Breast epithelium (tissue), 4 donors: Measurements from ENCODE around the gene JPH3. TPM values are rescaled to one million over a fixed set of nuclear protein-coding genes. Genes with fewer than 3 reads are reported as not detected.
"Not testable (repeated sequence)": the region's sequence is repeated elsewhere in the genome, so short reads cannot be mapped to it uniquely, and the experiment has no call there.

Experiments used
- DNase-seq, 2 donors: peaks; one replicate each; pipeline ENCODE4 v3.0.0-alpha.2; 2019; ENCODE audit warnings: low spot score in 2 of 2
- H3K27ac ChIP-seq, 2 donors: fragments of 200-600 bp; sonication (generic) in 1 of 2; one replicate each; pipeline ENCODE4 v1.5.1; 2016 to 2019; ENCODE audit warnings: mild to moderate bottlenecking in 1 of 2
- H3K27me3 ChIP-seq, 2 donors: fragments of 200-600 bp; sonication (generic) in 1 of 2; one replicate each; pipeline versions ENCODE4 v1.5.1 to v1.6.0; 2017 to 2019; ENCODE audit warnings: control low read depth in 1 of 2, mild to moderate bottlenecking in 1 of 2
- H3K36me3 ChIP-seq: fragments of 200-600 bp; one replicate; pipeline ENCODE4 v1.5.1; 2019
- H3K4me1 ChIP-seq, 2 donors: fragments of 200-600 bp; sonication (generic); one replicate each; pipeline ENCODE4 v1.5.1; 2016 to 2019; ENCODE audit warnings: control low read depth in 1 of 2
- H3K4me3 ChIP-seq, 3 donors: fragments of 200-600 bp; sonication (generic); 1 replicate in 2 of 3; 2 replicates in 1 of 3; pipeline ENCODE4 v1.5.1; 2016 to 2019; ENCODE audit warnings: mild to moderate bottlenecking in 3 of 3, moderate library complexity in 2 of 3
- H3K9me3 ChIP-seq, 2 donors: fragments of 200-600 bp; sonication (generic) in 1 of 2; one replicate each; pipeline ENCODE4 v1.5.1; 2016 to 2019; ENCODE audit warnings: control low read depth in 1 of 2
- CTCF ChIP-seq, 3 donors: fragments of 450-650 bp; IDR thresholded peaks; one replicate each; pipeline ENCODE4 v1.5.1; 2016 to 2017; ENCODE audit warnings: antibody characterized with exemption in 3 of 3, mild to moderate bottlenecking in 3 of 3, moderate library complexity in 3 of 3
- POLR2A ChIP-seq: fragments of 450-650 bp; IDR thresholded peaks from one replicate; pipeline ENCODE4 v1.6.1; 2016; ENCODE audit warnings: antibody characterized with exemption, mild to moderate bottlenecking, moderate library complexity
- POLR2AphosphoS5 ChIP-seq, 3 donors: sonication (generic); formaldehyde crosslinking; IDR thresholded peaks; one replicate each; pipeline ENCODE4 v1.6.1; 2017; ENCODE audit warnings: antibody characterized with exemption in 3 of 3
- intact Hi-C: fragments of 100-400 bp; cut with DNase I; formaldehyde crosslinking; loops from one replicate; pipeline ENCODE4 v1.15.1; 2023; ENCODE audit warnings: low total_unique reads
- total RNA-seq, 3 donors: library from RNA; depleted of rRNA; stranded (reverse); fragments of >200 nt; gene quantifications; one replicate each; pipeline ENCODE4 v1.1.0, GENCODE V29; 2016

Gene JPH3
- total RNA-seq, 3 donors from 2014 or later = 0.33 TPM; not detected in 2

- no peak for DNase-seq
- Histone ChIP-seq H3K4me1 (no peaks in the 10 kb centered on the region), H3K36me3 (no peaks in the 10 kb centered on the region), H3K4me3 (no peak overlapping the region), H3K27me3 (no peaks in the 10 kb centered on the region), H3K27ac (no peak overlapping the region), H3K9me3 (no peaks in the 10 kb centered on the region)
- TF ChIP-seq POLR2AphosphoS5 (IDR thresholded peaks at IDR 0.05) (no peak), POLR2A (no peak), CTCF (IDR thresholded peaks at IDR 0.05) (no peak)
- intact Hi-C loops = no loop called here
Measured at GRCh38 chr16:87725596-87726235, 123.4 kb downstream of the JPH3 start.

GRCh38 chr16:87726577-87726976 is 124.3 kb downstream of the JPH3 start:
- H3K27ac ChIP-seq, intact Hi-C loops, H3K9me3 ChIP-seq, H3K4me1 ChIP-seq, H3K27me3 ChIP-seq, H3K36me3 ChIP-seq, H3K4me3 ChIP-seq, DNase-seq: not testable (repeated sequence)

GRCh38 chr16:87727346-87727745 is 125.0 kb downstream of the JPH3 start:
- Histone ChIP-seq H3K27me3 (no peaks in the 10 kb centered on the region), H3K36me3 (no peaks in the 10 kb centered on the region), H3K4me3 (no peak overlapping the region), H3K9me3 (no peaks in the 10 kb centered on the region), H3K4me1 (no peaks in the 10 kb centered on the region), H3K27ac (no peak overlapping the region)
- DNase-seq = no peak
- TF ChIP-seq POLR2AphosphoS5 (IDR thresholded peaks at IDR 0.05) = no peak
- no peak for TF ChIP-seq POLR2A
- TF ChIP-seq CTCF (IDR thresholded peaks at IDR 0.05) = no peak
- intact Hi-C loops = no loop called here

GRCh38 chr16:87728026-87728425 is 125.7 kb downstream of the JPH3 start:
- Histone ChIP-seq H3K4me1 (no peaks in the 10 kb centered on the region), H3K36me3 (no peaks in the 10 kb centered on the region), H3K4me3 (no peak overlapping the region), H3K9me3 (no peaks in the 10 kb centered on the region), H3K27ac (no peak overlapping the region), H3K27me3 (no peaks in the 10 kb centered on the region)
- no peak for TF ChIP-seq POLR2A
- no peak for TF ChIP-seq CTCF (IDR thresholded peaks at IDR 0.05)
- DNase-seq = no peak
- intact Hi-C loops = no loop called here

- H3K4me1 ChIP-seq = no peaks in the 10 kb centered on the region
- no peak for DNase-seq
- no peak for TF ChIP-seq POLR2AphosphoS5 (IDR thresholded peaks at IDR 0.05)
- no peak for TF ChIP-seq CTCF (IDR thresholded peaks at IDR 0.05)
- no peak overlapping the region for H3K27ac ChIP-seq
- no peak overlapping the region for H3K4me3 ChIP-seq
- no peaks in the 10 kb centered on the region for H3K27me3 ChIP-seq
- no peaks in the 10 kb centered on the region for H3K9me3 ChIP-seq
- intact Hi-C loops = no loop called here
- no peaks in the 10 kb centered on the region for H3K36me3 ChIP-seq
Measured at GRCh38 chr16:87729266-87729954, 127.1 kb downstream of the JPH3 start.
